Neural cell (in vitro differentiated cells): ENCODE measurements around the gene ACTN2. TPM values are rescaled to one million over a fixed set of nuclear protein-coding genes. Genes with fewer than 3 reads are reported as not detected.

Source experiments
- H2AFZ ChIP-seq: fragments of 200-600, 300-800 bp; sonication (generic), shearing (Covaris generic); 2 replicates; pipeline ENCODE4 v1.6.0; 2014; ENCODE audit warnings: low read depth, mild to moderate bottlenecking, antibody characterized with exemption, low read length, moderate library complexity
- H3F3A ChIP-seq: fragments of 200-600 bp; shearing (Covaris generic); 2 replicates; pipeline ENCODE4 v1.6.1; 2016; ENCODE audit warnings: mild to moderate bottlenecking, moderate library complexity, mixed read lengths, antibody characterized with exemption, low read length; ENCODE audit not compliant: insufficient read depth, poor library complexity, severe bottlenecking
- H3K27ac ChIP-seq: fragments of 200-600, 300-800 bp; sonication (generic), shearing (Covaris generic); 2 replicates; pipeline ENCODE4 v1.5.1; 2014; ENCODE audit warnings: mild to moderate bottlenecking, low read length, moderate library complexity
- H3K27me3 ChIP-seq: fragments of 300-800, 200-600 bp; sonication (generic), shearing (Covaris generic); 2 replicates; pipeline ENCODE4 v1.6.0; 2014; ENCODE audit warnings: mild to moderate bottlenecking, low read depth, low read length, moderate library complexity; ENCODE audit not compliant: insufficient read depth
- H3K36me3 ChIP-seq: fragments of 300-800, 200-600 bp; sonication (generic), shearing (Covaris generic); 2 replicates; pipeline ENCODE4 v1.5.1; 2014; ENCODE audit warnings: mild to moderate bottlenecking, antibody characterized with exemption, low read length, moderate library complexity; ENCODE audit not compliant: insufficient read depth
- H3K4me2 ChIP-seq: fragments of 300-800, 200-600 bp; sonication (generic), shearing (Covaris generic); 2 replicates; pipeline ENCODE4 v1.6.0; 2014; ENCODE audit warnings: mild to moderate bottlenecking, low read length
- H3K4me3 ChIP-seq: fragments of 300-800, 200-600 bp; sonication (generic), shearing (Covaris generic); 2 replicates; pipeline ENCODE4 v1.5.1; 2014; ENCODE audit warnings: mild to moderate bottlenecking, low read length, moderate library complexity
- H3K79me2 ChIP-seq: fragments of 200-600 bp; shearing (Covaris generic); replicated peaks from 2 replicates; pipeline ENCODE4 v1.6.0; 2014; ENCODE audit warnings: mild to moderate bottlenecking, low read length, moderate library complexity; ENCODE audit not compliant: insufficient read depth
- H3K9ac ChIP-seq: fragments of 300-800, 200-600 bp; sonication (generic), shearing (Covaris generic); 2 replicates; pipeline ENCODE4 v1.6.1; 2016; ENCODE audit warnings: mild to moderate bottlenecking, low read length, mixed read lengths
- H3K9me2 ChIP-seq: fragments of 200-600 bp; shearing (Covaris generic); 2 replicates; pipeline ENCODE4 v1.6.1; 2016; ENCODE audit warnings: mild to moderate bottlenecking, low read length, mixed read lengths; ENCODE audit not compliant: insufficient read depth
- H3K9me3 ChIP-seq: fragments of 200-600, 300-800 bp; sonication (generic), shearing (Covaris generic); 2 replicates; pipeline ENCODE4 v1.6.1; 2016; ENCODE audit warnings: mild to moderate bottlenecking, mixed run types, low read length, moderate library complexity, mixed read lengths
- H4K20me1 ChIP-seq: fragments of 200-600 bp; shearing (Covaris generic); 2 replicates; pipeline ENCODE4 v1.6.1; 2016; ENCODE audit warnings: mild to moderate bottlenecking, mixed run types; ENCODE audit not compliant: insufficient read depth
- EP300 ChIP-seq: fragments of 450-650 bp; conservative IDR thresholded peaks from 2 replicates; pipeline ENCODE4 v1.6.1; 2014; ENCODE audit warnings: antibody characterized with exemption, mild to moderate bottlenecking, moderate library complexity; ENCODE audit not compliant: poor library complexity, severe bottlenecking
- EZH2 ChIP-seq: fragments of 200-600, 300-800 bp; shearing (Covaris generic), sonication (generic); IDR thresholded peaks from 2 replicates; pipeline ENCODE4 v1.6.1; 2014; ENCODE audit warnings: antibody characterized with exemption, low read length, borderline replicate concordance, mild to moderate bottlenecking; ENCODE audit not compliant: insufficient read depth, poor library complexity, severe bottlenecking
- MXI1 ChIP-seq: fragments of 450-650 bp; conservative IDR thresholded peaks from 2 replicates; pipeline ENCODE4 v1.6.1; 2014; ENCODE audit warnings: antibody characterized with exemption, mild to moderate bottlenecking; ENCODE audit not compliant: poor library complexity, severe bottlenecking
- POLR2AphosphoS5 ChIP-seq: IDR thresholded peaks from 2 replicates; pipeline ENCODE4 v1.6.1; 2012
- RAD21 ChIP-seq: fragments of 450-650 bp; conservative IDR thresholded peaks from 2 replicates; pipeline ENCODE4 v1.6.1; 2014; ENCODE audit warnings: antibody characterized with exemption, mild to moderate bottlenecking, moderate library complexity
- SMC3 ChIP-seq: fragments of 450-650 bp; conservative IDR thresholded peaks from 2 replicates; pipeline ENCODE4 v1.6.1; 2014; ENCODE audit warnings: antibody characterized with exemption, mild to moderate bottlenecking, moderate library complexity; ENCODE audit not compliant: poor library complexity
- TAF1 ChIP-seq: IDR thresholded peaks from 2 replicates; pipeline ENCODE4 v1.6.1; 2012; ENCODE audit warnings: low read depth
- polyA plus RNA-seq: library from polyadenylated mRNA; depleted of rRNA; stranded (reverse); fragments of >200 nt; gene quantifications from 2 replicates; pipeline ENCODE4 v1.2.3, GENCODE V29; 2014
- TF ChIP-seq, protein P1 (sequence below): IDR thresholded peaks from 2 replicates; pipeline ENCODE4 v1.6.1; 2012; ENCODE audit warnings: borderline replicate concordance
- TF ChIP-seq, protein P2 (sequence below): fragments of 450-650 bp; IDR thresholded peaks from 2 replicates; pipeline ENCODE4 v1.5.1; 2014; ENCODE audit warnings: antibody characterized with exemption, mild to moderate bottlenecking, moderate library complexity; ENCODE audit not compliant: poor library complexity, severe bottlenecking

The ACTN2 gene
- polyA plus RNA-seq, 1 donor from 2014 or later: 6.1 TPM

DNA sequence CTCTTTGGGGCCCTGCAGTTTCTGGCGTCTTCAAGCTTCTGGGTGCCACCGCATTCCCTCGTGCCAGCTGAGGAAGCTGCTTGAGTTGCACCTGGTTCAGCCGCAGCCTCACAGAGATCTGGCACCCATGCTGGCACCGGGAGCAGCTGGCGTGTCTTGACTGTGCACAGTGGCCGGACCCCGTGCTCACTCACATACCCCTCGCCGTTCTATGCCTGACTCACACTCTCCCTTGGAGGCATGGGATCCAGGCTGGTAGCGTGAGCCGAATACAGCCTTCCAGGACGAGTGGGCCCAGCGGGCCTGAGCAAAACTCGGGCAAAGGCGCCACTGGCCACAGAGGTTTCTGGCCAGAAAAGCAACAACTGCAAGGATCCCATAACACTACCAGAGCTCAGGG is 100.2 kb downstream of the ACTN2 start:
- Histone ChIP-seq H3K79me2 (no peaks in the 10 kb centered on the region), H3K9ac (no peak overlapping the region)

GRCh38 chr1:236794585-236795034 is 108.3 kb downstream of the ACTN2 start:
- peak overlapping the region; percentile 84 for H3K4me3 ChIP-seq
- H3F3A ChIP-seq: no peaks in the 10 kb centered on the region
- no peak overlapping the region for H3K9ac ChIP-seq
- no peaks in the 10 kb centered on the region for H4K20me1 ChIP-seq
- H3K79me2 ChIP-seq: no peaks in the 10 kb centered on the region
- TF ChIP-seq TAF1 (no peak), POLR2AphosphoS5 (no peak), MXI1 (no peak), EZH2 (no peak), SMC3 (no peak), EP300 (no peak), RAD21 (no peak)
- TF ChIP-seq, protein P1, sequence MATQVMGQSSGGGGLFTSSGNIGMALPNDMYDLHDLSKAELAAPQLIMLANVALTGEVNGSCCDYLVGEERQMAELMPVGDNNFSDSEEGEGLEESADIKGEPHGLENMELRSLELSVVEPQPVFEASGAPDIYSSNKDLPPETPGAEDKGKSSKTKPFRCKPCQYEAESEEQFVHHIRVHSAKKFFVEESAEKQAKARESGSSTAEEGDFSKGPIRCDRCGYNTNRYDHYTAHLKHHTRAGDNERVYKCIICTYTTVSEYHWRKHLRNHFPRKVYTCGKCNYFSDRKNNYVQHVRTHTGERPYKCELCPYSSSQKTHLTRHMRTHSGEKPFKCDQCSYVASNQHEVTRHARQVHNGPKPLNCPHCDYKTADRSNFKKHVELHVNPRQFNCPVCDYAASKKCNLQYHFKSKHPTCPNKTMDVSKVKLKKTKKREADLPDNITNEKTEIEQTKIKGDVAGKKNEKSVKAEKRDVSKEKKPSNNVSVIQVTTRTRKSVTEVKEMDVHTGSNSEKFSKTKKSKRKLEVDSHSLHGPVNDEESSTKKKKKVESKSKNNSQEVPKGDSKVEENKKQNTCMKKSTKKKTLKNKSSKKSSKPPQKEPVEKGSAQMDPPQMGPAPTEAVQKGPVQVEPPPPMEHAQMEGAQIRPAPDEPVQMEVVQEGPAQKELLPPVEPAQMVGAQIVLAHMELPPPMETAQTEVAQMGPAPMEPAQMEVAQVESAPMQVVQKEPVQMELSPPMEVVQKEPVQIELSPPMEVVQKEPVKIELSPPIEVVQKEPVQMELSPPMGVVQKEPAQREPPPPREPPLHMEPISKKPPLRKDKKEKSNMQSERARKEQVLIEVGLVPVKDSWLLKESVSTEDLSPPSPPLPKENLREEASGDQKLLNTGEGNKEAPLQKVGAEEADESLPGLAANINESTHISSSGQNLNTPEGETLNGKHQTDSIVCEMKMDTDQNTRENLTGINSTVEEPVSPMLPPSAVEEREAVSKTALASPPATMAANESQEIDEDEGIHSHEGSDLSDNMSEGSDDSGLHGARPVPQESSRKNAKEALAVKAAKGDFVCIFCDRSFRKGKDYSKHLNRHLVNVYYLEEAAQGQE: no peak
- TF ChIP-seq, protein P2, sequence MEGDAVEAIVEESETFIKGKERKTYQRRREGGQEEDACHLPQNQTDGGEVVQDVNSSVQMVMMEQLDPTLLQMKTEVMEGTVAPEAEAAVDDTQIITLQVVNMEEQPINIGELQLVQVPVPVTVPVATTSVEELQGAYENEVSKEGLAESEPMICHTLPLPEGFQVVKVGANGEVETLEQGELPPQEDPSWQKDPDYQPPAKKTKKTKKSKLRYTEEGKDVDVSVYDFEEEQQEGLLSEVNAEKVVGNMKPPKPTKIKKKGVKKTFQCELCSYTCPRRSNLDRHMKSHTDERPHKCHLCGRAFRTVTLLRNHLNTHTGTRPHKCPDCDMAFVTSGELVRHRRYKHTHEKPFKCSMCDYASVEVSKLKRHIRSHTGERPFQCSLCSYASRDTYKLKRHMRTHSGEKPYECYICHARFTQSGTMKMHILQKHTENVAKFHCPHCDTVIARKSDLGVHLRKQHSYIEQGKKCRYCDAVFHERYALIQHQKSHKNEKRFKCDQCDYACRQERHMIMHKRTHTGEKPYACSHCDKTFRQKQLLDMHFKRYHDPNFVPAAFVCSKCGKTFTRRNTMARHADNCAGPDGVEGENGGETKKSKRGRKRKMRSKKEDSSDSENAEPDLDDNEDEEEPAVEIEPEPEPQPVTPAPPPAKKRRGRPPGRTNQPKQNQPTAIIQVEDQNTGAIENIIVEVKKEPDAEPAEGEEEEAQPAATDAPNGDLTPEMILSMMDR: no peak
- H3K9me2 ChIP-seq: no peaks in the 10 kb centered on the region
- H3K36me3 ChIP-seq: no peaks in the 10 kb centered on the region
- H3K27me3 ChIP-seq: peaks cover 4% of the 10 kb centered on the region
- peak overlapping the region; percentile 10 for H3K4me2 ChIP-seq
- no peak overlapping the region for H3K27ac ChIP-seq
- H3K9me3 ChIP-seq: no peaks in the 10 kb centered on the region
- H2AFZ ChIP-seq: peak overlapping the region; percentile 15

More for the DNA sequence above, 100.2 kb downstream of the ACTN2 start:
- Histone ChIP-seq H3F3A (no peaks in the 10 kb centered on the region), H3K9me2 (no peaks in the 10 kb centered on the region), H3K27me3 (no peaks in the 10 kb centered on the region), H3K9me3 (no peaks in the 10 kb centered on the region), H3K27ac (no peak overlapping the region), H4K20me1 (no peaks in the 10 kb centered on the region), H3K4me3 (no peak overlapping the region), H3K36me3 (no peaks in the 10 kb centered on the region), H2AFZ (no peak overlapping the region), H3K4me2 (no peak overlapping the region)
- TF ChIP-seq SMC3 (no peak), POLR2AphosphoS5 (no peak), MXI1 (no peak), EP300 (no peak), RAD21 (no peak), TAF1 (no peak), EZH2 (no peak)
- TF ChIP-seq, protein P1: no peak
- TF ChIP-seq, protein P2: no peak
